ENCODE data around the gene TMEM273.

- no peak for TF ChIP-seq EP300 (IDR thresholded peaks at IDR 0.05)
- TF ChIP-seq POLR2A (IDR thresholded peaks at IDR 0.05) = no peak
- TF ChIP-seq CTCF (IDR thresholded peaks at IDR 0.05) = no peak
- TF ChIP-seq POLR2AphosphoS5 (IDR thresholded peaks at IDR 0.05) = no peak
These were observed 34.2 kb downstream of the TMEM273 start for GRCh38 chr10:49153971-49154370.

Measured in sigmoid colon (tissue), 4 donors.